GM12864 (cell line): ENCODE data around the gene ALG13.

Experiments used
- DNase-seq: peaks from one replicate; pipeline ENCODE4 v3.0.0-alpha.2; 2011; ENCODE audit warnings: low read depth
- H3K4me3 ChIP-seq: 2 replicates; pipeline ENCODE4 v1.5.1; 2011; ENCODE audit warnings: mild to moderate bottlenecking, low read depth, low read length, control low read depth
- CTCF ChIP-seq: IDR thresholded peaks from 2 replicates; pipeline ENCODE4 v1.5.1; 2011; ENCODE audit warnings: low read depth, mild to moderate bottlenecking, moderate library complexity, low read length, control low read depth, inconsistent platforms; ENCODE audit errors: missing control alignments

The ALG13 gene

DNA sequence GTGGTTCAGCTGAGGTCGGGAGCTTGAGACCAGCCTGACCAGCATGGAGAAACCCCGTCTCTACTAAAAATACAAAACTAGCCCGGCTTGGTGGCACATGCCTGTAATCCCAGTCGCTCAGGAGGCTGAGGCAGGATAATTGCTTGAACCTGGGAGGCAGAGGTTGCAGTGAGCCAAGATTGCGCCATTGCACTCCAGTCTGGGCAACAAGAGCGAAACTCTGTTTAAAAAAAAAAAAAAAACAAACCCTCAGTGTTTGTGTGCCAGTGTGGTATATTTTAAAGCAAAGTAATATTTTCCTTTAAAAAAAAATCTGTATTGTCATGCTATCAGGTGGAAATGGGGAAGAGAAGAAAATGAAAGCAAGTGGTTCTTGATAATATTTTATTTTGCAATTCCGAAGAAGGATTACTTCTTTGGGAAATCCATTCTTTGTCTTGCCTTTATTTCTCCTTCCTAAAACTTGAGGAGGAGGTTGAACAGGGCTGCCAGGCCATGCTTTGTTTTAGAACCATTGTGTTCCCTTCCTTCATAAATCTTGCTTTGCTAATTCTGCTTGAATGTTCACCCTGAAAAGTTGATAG, 14.4 kb downstream of the ALG13 start:
- no peak for TF ChIP-seq CTCF
- DNase-seq: no peak
- H3K4me3 ChIP-seq: no peak overlapping the region

- peak; percentile 4 for TF ChIP-seq CTCF
- no peak for DNase-seq
- no peak overlapping the region for H3K4me3 ChIP-seq
These were observed 38.6 kb downstream of the ALG13 start for GRCh38 chrX:111719426-111720210.

DNA sequence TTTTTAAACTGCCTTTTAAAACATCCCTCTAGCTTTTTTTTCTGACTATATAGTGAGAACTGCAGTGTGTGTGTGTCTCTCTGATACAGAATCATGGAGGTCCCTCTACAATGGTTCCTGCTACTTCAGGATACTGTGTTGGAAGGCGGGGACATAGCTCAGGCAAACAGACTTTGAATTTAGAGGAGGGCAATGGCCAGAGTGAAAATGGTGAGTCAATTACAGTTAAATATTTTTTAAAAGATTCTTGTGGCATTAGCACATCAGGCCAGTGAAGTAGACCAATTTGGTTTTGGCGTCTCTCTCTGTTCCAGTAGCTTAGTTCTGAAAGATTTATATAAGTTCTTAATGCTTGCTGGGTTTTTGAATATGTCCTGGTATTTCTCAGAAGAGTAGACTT, 47.1 kb downstream of the ALG13 start:
- no peak for DNase-seq
- no peak for TF ChIP-seq CTCF
- H3K4me3 ChIP-seq: no peak overlapping the region

DNA sequence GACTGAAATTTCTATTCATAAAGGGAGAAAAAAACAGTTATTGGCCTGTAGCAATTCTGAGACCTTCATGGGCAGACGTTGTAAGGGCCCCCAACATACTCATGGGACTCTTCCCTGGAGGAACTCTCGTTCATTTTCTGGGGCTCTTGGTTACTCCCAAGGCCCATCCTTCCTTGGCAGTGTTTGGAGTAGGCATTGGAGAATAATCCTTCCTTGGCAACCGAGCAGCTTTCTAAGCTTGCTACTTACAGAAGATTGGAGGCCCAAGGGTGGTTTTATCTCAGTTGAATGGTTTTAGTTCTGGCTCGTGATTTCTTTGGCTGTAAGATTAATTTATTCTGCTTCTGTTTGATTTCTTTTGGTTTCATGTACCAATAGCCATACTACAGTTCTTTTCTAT, 50.4 kb downstream of the ALG13 start:
- TF ChIP-seq CTCF: no peak
- no peak overlapping the region for H3K4me3 ChIP-seq
- DNase-seq: no peak

DNA sequence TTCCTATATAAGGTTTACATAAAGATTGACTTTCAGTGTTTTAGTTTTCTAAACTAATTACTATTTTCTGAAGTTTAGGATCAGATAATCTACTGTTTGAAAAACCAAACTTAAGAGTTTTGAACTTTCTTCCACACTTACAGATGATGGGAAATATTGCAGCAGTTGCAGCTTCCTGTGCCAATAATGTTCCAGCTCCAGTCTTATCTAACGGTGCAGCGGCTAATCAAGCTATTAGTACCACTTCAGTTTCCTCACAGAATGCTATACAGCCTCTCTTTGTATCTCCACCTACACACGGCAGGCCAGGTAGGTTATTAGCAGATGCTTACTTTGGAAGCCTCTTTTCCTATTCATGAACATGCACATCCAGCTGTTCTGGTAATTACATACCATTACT, 55.6 kb downstream of the ALG13 start:
- H3K4me3 ChIP-seq: no peak overlapping the region
- TF ChIP-seq CTCF: no peak
- no peak for DNase-seq

- H3K4me3 ChIP-seq: no peak overlapping the region
- TF ChIP-seq CTCF: no peak
- DNase-seq: no peak
These were observed 61.0 kb downstream of the ALG13 start for GRCh38 chrX:111742018-111742417.

DNA sequence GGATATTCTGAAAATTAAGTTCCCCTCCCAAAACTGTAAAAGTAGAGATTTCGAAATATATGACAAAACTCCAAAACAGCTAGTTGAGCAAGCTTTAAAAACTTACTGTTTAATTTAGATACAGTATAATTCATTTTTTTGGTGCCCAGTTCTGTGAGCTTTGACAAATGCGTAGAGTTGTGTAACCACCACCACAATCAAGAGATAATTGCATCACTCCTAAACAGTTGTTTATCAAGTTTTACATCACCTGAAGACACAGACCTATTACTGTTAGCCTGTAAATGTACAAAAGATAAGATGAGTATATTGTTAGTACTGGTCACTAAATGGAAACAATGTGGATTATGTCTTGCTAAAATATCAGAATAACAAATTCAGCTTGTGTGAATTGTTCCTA, 62.3 kb downstream of the ALG13 start:
- DNase-seq: no peak
- TF ChIP-seq CTCF: no peak
- H3K4me3 ChIP-seq: no peak overlapping the region
